Astrocyte (in vitro differentiated cells and primary cell): ENCODE measurements around the gene OTUB1. TPM values are rescaled to one million over a fixed set of nuclear protein-coding genes. Genes with fewer than 3 reads are reported as not detected.

Source experiments
- DNase-seq: peaks from one replicate; pipeline ENCODE4 v3.0.0-alpha.2; 2010; ENCODE audit warnings: low read depth
- FAIRE-seq: peaks from 2 replicates; lab custom pipeline; 2011; peaks lifted over from hg19 to GRCh38; lab: Jason Lieb, UNC
- H2AFZ ChIP-seq: 2 replicates; pipeline ENCODE4 v1.6.0; 2012; ENCODE audit warnings: low read depth, low read length, inconsistent platforms
- H3K27ac ChIP-seq: 2 replicates; pipeline ENCODE4 v1.5.1; 2011; ENCODE audit warnings: low read depth, low read length, inconsistent platforms
- H3K27me3 ChIP-seq: 2 replicates; pipeline ENCODE4 v1.6.0; 2011; ENCODE audit warnings: low read length, inconsistent platforms; ENCODE audit not compliant: insufficient read depth
- H3K36me3 ChIP-seq: 2 replicates; pipeline ENCODE4 v1.5.1; 2011; ENCODE audit warnings: low read length, inconsistent platforms; ENCODE audit not compliant: insufficient read depth
- H3K4me1 ChIP-seq: 2 replicates; pipeline ENCODE4 v1.5.1; 2011; ENCODE audit warnings: low read length, inconsistent platforms; ENCODE audit not compliant: insufficient read depth
- H3K4me2 ChIP-seq: 2 replicates; pipeline ENCODE4 v1.6.0; 2012; ENCODE audit warnings: low read length, inconsistent platforms
- H3K4me3 ChIP-seq: 2 replicates; pipeline ENCODE4 v1.5.1; 2011; ENCODE audit warnings: low read depth, mild to moderate bottlenecking, low read length, inconsistent platforms; ENCODE audit not compliant: insufficient read depth
- H3K79me2 ChIP-seq: 2 replicates; pipeline ENCODE4 v1.6.0; 2012; ENCODE audit warnings: mild to moderate bottlenecking, low read length, inconsistent platforms; ENCODE audit not compliant: insufficient read depth
- H3K9ac ChIP-seq: 2 replicates; pipeline ENCODE4 v1.6.0; 2012; ENCODE audit warnings: mild to moderate bottlenecking, low read length, inconsistent platforms
- H3K9me3 ChIP-seq: 2 replicates; pipeline ENCODE4 v1.5.1; 2012; ENCODE audit warnings: low read depth, mild to moderate bottlenecking, low read length, inconsistent platforms; ENCODE audit not compliant: insufficient read depth
- H4K20me1 ChIP-seq: 2 replicates; pipeline ENCODE4 v1.6.0; 2012; ENCODE audit warnings: low read length, inconsistent platforms; ENCODE audit not compliant: insufficient read depth
- H3K27ac Mint-ChIP-seq: one replicate; pipeline ENCODE4 v1.8.0; 2021; ENCODE audit warnings: mild to moderate bottlenecking, mixed read lengths; ENCODE audit not compliant: unreplicated experiment
- H3K27me3 Mint-ChIP-seq: one replicate; pipeline ENCODE4 v1.8.0; 2021; ENCODE audit warnings: low read depth, mixed read lengths; ENCODE audit not compliant: unreplicated experiment
- H3K36me3 Mint-ChIP-seq: one replicate; pipeline ENCODE4 v1.8.0; 2021; ENCODE audit warnings: low read depth, mixed read lengths; ENCODE audit not compliant: unreplicated experiment
- H3K4me1 Mint-ChIP-seq: one replicate; pipeline ENCODE4 v1.8.0; 2021; ENCODE audit warnings: low read depth, mixed read lengths; ENCODE audit not compliant: unreplicated experiment
- H3K4me3 Mint-ChIP-seq: one replicate; pipeline ENCODE4 v1.8.0; 2021; ENCODE audit warnings: mild to moderate bottlenecking, moderate library complexity, mixed read lengths; ENCODE audit not compliant: unreplicated experiment
- H3K9me3 Mint-ChIP-seq: one replicate; pipeline ENCODE4 v1.8.0; 2021; ENCODE audit warnings: mild to moderate bottlenecking, mixed read lengths; ENCODE audit not compliant: unreplicated experiment
- CTCF ChIP-seq: IDR thresholded peaks from 2 replicates; pipeline ENCODE4 v1.5.1; 2011; ENCODE audit warnings: low read depth, mild to moderate bottlenecking, inconsistent platforms, low read length, moderate library complexity; ENCODE audit not compliant: insufficient read depth
- EZH2 ChIP-seq: IDR thresholded peaks from 2 replicates; pipeline ENCODE4 v1.6.1; 2012; ENCODE audit warnings: mild to moderate bottlenecking, low read length, inconsistent platforms; ENCODE audit not compliant: insufficient read depth
- total RNA-seq: library from RNA; stranded (reverse); gene quantifications from 2 replicates; pipeline ENCODE4 v1.2.1, GENCODE V29; 2021

OTUB1 gene
- total RNA-seq, 1 donor from 2014 or later = 78.5 TPM

- FAIRE-seq (no peak), DNase-seq (no peak)
- Mint-ChIP-seq H3K4me1 (peaks cover 15% of the 10 kb centered on the region), H3K4me3 (no peak overlapping the region), H3K27me3 (peaks cover 36% of the 10 kb centered on the region), H3K27ac (no peak overlapping the region), H3K9me3 (peaks cover under 1% of the 10 kb centered on the region), H3K36me3 (no peaks in the 10 kb centered on the region)
- Histone ChIP-seq H3K4me1 (peaks cover 7% of the 10 kb centered on the region), H3K9me3 (no peaks in the 10 kb centered on the region), H3K36me3 (no peaks in the 10 kb centered on the region), H3K9ac (no peak overlapping the region), H3K27me3 (peaks cover 11% of the 10 kb centered on the region), H4K20me1 (peaks cover 7% of the 10 kb centered on the region), H3K4me2 (no peak overlapping the region), H3K79me2 (no peaks in the 10 kb centered on the region), H3K27ac (no peak overlapping the region), H2AFZ (no peak overlapping the region), H3K4me3 (no peak overlapping the region)
- no peak for TF ChIP-seq EZH2
- no peak for TF ChIP-seq CTCF
Measured at GRCh38 chr11:64032050-64032449, 45.8 kb downstream of the OTUB1 start.

GRCh38 chr11:64034411-64034811, 48.2 kb downstream of the OTUB1 start:
- TF ChIP-seq CTCF = no peak
- no peak for TF ChIP-seq EZH2

GRCh38 chr11:64035081-64035524, 48.9 kb downstream of the OTUB1 start:
- Histone ChIP-seq H3K36me3 (no peaks in the 10 kb centered on the region), H3K9me3 (no peaks in the 10 kb centered on the region), H3K9ac (no peak overlapping the region), H3K4me3 (no peak overlapping the region), H2AFZ (no peak overlapping the region), H3K27me3 (peaks cover 11% of the 10 kb centered on the region), H4K20me1 (peaks cover 7% of the 10 kb centered on the region), H3K4me2 (peak overlapping the region; percentile 33), H3K4me1 (peaks cover 2% of the 10 kb centered on the region), H3K79me2 (no peaks in the 10 kb centered on the region), H3K27ac (no peak overlapping the region)
- TF ChIP-seq EZH2 (peak; percentile 83), CTCF (no peak)
- Mint-ChIP-seq H3K36me3 (no peaks in the 10 kb centered on the region), H3K4me1 (peaks cover 7% of the 10 kb centered on the region), H3K27me3 (peaks cover 46% of the 10 kb centered on the region), H3K9me3 (no peaks in the 10 kb centered on the region), H3K27ac (peak overlapping the region; percentile 78), H3K4me3 (peak overlapping the region; percentile 81)
- FAIRE-seq = no peak
- no peak for DNase-seq

More at GRCh38 chr11:64034411-64034811, 48.2 kb downstream of the OTUB1 start:
- Histone ChIP-seq H3K4me1 (peaks cover 2% of the 10 kb centered on the region), H3K9me3 (no peaks in the 10 kb centered on the region), H3K4me2 (no peak overlapping the region), H2AFZ (no peak overlapping the region), H3K27ac (no peak overlapping the region), H3K9ac (no peak overlapping the region), H3K27me3 (peaks cover 11% of the 10 kb centered on the region), H4K20me1 (peaks cover 7% of the 10 kb centered on the region), H3K4me3 (no peak overlapping the region), H3K36me3 (no peaks in the 10 kb centered on the region), H3K79me2 (no peaks in the 10 kb centered on the region)
- peaks cover 43% of the 10 kb centered on the region for H3K27me3 Mint-ChIP-seq
- DNase-seq (no peak), FAIRE-seq (no peak)
- H3K4me1 Mint-ChIP-seq = peaks cover 10% of the 10 kb centered on the region
- peak overlapping the region; percentile 47 for H3K27ac Mint-ChIP-seq
- H3K4me3 Mint-ChIP-seq = peak overlapping the region; percentile 58
- no peaks in the 10 kb centered on the region for H3K9me3 Mint-ChIP-seq
- no peaks in the 10 kb centered on the region for H3K36me3 Mint-ChIP-seq
